DMS79 (cell line): ENCODE results near the gene YWHAG.
"Not testable (repeated sequence)": the region's sequence is repeated elsewhere in the genome, so short reads cannot be mapped to it uniquely, and the experiment has no call there.

ENCODE experiments used
- DNase-seq: peaks from one replicate; lab custom pipeline; 2025; lab: John Stamatoyannopoulos, UW

The YWHAG gene

DNA sequence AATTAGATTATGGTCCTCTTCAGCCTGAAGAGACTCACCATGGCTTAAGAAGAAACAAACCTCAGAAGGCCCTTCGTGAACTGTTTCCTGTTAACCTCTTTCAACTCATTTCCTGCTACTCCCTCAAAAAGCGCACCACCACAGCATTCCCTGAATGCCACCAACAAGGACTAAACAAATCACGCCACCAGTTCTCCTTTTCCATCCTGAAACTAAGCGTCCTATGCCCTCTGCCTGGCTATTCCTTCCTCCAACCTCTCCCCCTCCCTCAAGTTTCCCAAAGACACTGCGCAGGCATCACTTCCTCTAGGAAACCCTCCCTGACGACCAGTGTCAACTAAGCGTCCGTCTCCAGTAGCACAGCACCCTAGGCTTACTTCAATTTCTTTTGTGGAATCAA lies 12.0 kb downstream of the YWHAG start:
- no peak for DNase-seq

DNA sequence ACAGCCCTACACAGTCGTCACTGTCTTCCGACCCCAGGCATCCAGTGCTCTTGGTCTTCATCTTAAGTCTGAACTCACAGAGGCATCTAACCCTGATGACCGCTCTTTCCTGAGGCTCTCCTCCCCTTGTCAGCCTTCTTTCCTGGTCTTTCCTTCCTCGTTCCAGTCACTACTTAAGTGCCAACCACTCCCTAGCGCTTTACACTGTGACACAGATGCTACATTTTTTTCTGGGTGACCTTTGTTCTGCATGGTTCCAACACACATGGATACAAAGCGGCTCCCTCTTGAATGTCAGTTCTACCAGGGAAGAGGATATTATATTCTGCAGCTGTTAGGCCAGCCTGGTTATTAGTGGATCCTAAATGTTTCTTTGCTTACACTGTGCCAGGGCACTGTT lies 12.7 kb downstream of the YWHAG start:
- no peak for DNase-seq

DNA sequence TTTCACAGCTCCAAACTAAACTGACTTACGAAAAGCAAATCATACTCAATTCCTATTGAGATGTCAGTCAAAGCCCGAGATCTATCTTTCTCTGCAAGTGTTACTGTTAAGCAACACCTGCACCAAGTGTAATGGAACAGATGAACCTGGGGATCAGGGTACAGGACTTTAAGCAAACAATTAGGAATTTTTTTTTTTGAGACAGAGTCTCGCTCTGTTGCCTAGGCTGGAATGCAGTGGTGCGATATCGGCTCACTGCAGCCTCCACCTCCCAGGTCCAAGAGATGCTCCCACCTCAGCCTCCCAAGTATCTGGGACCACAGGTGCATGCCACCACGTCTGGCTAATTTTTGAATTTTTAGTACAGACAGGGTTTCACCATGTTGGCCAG lies 14.9 kb downstream of the YWHAG start:
- no peak for DNase-seq

GRCh38 chr7:76343294-76343930 lies 15.4 kb downstream of the YWHAG start:
- no peak for DNase-seq

DNA sequence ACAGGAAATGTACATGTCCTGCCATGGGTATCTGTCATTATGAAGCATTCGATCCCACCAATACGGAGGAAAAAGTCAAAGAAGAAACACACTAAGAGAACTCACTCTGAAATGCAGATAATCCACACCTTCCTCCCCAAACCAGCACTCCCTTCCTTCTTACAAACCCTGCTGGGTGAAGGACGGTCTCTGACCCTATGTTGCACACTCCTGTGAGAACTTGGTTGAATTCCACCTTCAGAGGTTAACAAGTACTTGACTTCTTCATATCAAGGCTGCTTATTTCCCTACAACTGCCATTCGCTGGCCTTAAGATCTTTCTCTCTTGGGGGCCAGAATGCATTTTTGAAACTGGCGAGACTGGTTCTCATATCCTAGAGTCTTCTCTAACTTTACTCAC lies 16.6 kb downstream of the YWHAG start:
- DNase-seq: no peak

GRCh38 chr7:76340617-76341131 lies 18.1 kb downstream of the YWHAG start:
- DNase-seq: no peak

DNA sequence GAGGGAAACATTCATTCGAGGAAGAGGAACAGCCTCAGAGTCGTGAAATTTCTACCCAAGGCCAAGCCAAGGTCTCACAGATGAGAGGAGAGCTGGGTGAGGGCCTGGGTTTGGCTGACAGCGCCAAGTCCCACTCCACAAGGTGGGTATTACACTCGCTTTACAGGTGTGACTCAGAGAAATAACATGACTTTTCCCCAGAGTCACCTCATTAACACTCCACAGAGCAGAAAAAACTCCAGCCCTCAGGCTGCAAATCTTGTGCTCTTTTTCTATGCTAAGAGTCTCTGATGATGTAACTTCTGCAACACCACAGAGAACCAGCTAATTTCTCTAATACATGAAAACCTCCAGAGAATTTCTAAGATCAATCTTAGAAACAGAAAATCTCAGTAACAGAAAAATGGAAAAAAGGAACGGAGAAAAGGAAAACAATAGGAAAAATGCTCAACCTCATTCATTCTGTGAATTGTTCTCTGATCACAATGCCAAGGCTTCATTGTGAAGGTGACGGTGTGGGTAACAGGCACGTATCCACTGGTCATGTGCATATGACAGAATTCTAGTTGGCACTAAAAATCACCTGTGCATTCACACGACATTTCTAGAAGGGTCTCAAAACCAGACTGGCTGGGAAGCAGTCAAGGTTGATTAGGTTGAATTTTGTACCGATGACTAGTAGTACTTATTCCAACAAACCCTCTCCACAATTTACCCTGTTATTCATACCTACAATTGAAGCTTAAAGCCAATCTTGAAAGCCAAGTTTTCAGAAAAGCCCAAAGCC lies 20.3 kb downstream of the YWHAG start:
- no peak for DNase-seq

DNA sequence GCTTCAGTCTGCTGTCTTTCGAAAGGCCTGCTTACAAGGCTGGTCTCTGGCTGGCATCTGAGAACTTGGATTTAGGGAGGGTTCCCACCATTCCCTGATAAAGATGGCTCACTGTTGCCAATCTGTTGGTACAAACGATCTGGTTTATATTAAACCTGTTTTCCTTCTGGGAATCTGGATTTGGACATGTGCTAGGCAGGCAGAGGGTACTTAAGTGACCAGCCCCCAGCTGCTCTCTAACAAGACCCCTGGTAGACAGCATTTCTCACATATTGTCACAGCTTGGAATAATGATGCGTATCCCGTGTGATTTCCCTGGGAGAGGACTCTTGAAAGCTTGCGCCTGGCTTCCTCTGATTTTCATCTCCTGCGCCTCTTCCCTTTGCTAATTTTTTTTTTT lies 21.6 kb downstream of the YWHAG start:
- DNase-seq: no peak

DNA sequence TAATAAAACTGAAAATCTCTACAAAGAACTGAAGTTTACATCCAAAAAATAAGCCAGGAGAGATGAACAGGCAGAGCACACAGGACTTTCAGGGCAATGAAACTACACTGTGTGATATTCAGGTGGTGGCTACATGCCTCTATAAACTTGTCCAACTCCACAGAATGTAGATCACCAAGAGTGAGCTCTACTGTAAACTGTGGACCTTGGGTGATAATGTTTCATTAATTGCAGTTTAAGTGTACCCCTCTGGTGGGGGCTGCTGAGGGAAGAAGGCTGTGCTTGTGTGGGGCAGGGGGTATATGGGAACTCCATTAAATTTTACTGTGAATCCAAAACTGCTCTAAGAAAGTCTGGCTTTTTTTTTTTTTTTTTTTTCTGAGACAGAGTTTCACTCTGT lies 22.7 kb downstream of the YWHAG start:
- no peak for DNase-seq

GRCh38 chr7:76335417-76335816 lies 23.4 kb downstream of the YWHAG start:
- DNase-seq: not testable (repeated sequence)

GRCh38 chr7:76334320-76334967 lies 24.3 kb downstream of the YWHAG start:
- DNase-seq: no peak

- no peak for DNase-seq
These were observed 25.2 kb downstream of the YWHAG start for GRCh38 chr7:76333511-76334101.

DNA sequence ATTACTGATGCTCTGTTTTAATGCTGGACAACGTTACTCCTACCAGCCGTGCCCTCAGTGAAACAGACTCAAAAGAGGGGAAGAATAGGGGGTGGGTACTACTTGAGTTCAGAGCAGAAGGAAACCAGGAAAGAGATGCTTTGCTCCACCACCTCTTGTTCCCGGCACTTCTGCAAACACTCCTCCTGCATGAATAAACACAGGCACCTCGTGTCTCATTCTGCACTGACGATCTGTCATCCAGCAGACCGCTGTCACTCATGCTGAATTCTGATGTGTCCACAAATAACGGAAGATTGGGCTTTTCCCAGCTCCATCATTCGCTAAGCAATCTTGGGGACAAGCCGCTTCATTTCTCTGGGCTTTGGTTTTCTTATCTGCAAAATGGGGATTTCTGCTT lies 26.7 kb downstream of the YWHAG start:
- no peak for DNase-seq

- DNase-seq: no peak
These were observed 28.1 kb downstream of the YWHAG start for GRCh38 chr7:76330673-76331072.

GRCh38 chr7:76330261-76330660 lies 28.5 kb downstream of the YWHAG start:
- DNase-seq: no peak

DNA sequence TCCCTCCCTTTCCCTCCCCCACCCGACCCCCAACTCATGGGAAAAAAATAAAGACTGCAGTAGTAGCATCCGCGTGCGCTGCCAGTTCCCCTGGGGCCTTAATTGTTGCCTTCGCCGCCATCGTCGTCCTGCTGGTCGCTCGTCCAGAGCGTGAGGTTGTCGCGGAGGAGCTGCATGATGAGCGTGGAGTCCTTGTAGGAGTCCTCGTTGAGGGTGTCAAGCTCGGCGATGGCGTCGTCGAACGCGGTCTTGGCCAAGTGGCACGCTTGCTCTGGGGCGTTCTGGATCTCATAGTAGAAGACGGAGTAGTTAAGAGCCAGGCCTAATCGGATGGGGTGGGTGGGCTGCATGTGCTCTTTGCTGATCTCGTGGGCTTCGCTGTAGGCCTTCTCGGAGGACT lies 29.3 kb downstream of the YWHAG start:
- DNase-seq: no peak

GRCh38 chr7:76328389-76328788 lies 30.4 kb downstream of the YWHAG start:
- DNase-seq: no peak

- DNase-seq: no peak
These were observed 31.2 kb downstream of the YWHAG start for GRCh38 chr7:76327610-76328009.

- no peak for DNase-seq
These were observed 32.1 kb downstream of the YWHAG start for GRCh38 chr7:76326646-76327233.

GRCh38 chr7:76325811-76326210 lies 33.0 kb downstream of the YWHAG start:
- DNase-seq: no peak

- no peak for DNase-seq
These were observed 33.7 kb downstream of the YWHAG start for GRCh38 chr7:76325092-76325491.
